Neural progenitor cell (in vitro differentiated cells): ENCODE data around the gene PRDM15. TPM values are rescaled to one million over a fixed set of nuclear protein-coding genes. Genes with fewer than 3 reads are reported as not detected.

ENCODE experiments used
- DNase-seq: peaks from one replicate; pipeline ENCODE4 v3.0.0-alpha.2; 2016; ENCODE audit warnings: low spot score
- H2AFZ ChIP-seq: fragments of 200-600 bp; sonication (generic); replicated peaks from 2 replicates; pipeline ENCODE4 v1.6.1; 2016; ENCODE audit warnings: antibody characterized with exemption
- H3F3A ChIP-seq: fragments of 200-600 bp; sonication (generic); 2 replicates; pipeline ENCODE4 v1.6.1; 2016; ENCODE audit warnings: antibody characterized with exemption, low read depth
- H3K27ac ChIP-seq: fragments of 200-600 bp; sonication (generic); 2 replicates; pipeline ENCODE4 v1.5.1; 2016; ENCODE audit warnings: mild to moderate bottlenecking
- H3K27me3 ChIP-seq: fragments of 200-600 bp; sonication (generic); 2 replicates; pipeline ENCODE4 v1.6.1; 2016; ENCODE audit warnings: mild to moderate bottlenecking, moderate library complexity
- H3K36me3 ChIP-seq: fragments of 200-600 bp; sonication (generic); 2 replicates; pipeline ENCODE4 v1.5.1; 2016
- H3K4me1 ChIP-seq: fragments of 200-600 bp; sonication (generic); 2 replicates; pipeline ENCODE4 v1.6.1; 2016; ENCODE audit warnings: mixed run types
- H3K4me2 ChIP-seq: fragments of 200-600 bp; sonication (generic); 2 replicates; pipeline ENCODE4 v1.6.1; 2016
- H3K4me3 ChIP-seq: fragments of 200-600 bp; sonication (generic); 2 replicates; pipeline ENCODE4 v1.5.1; 2016
- H3K79me2 ChIP-seq: fragments of 200-600 bp; sonication (generic); 2 replicates; pipeline ENCODE4 v1.6.1; 2016; ENCODE audit warnings: low read depth
- H3K9ac ChIP-seq: fragments of 200-600 bp; sonication (generic); 2 replicates; pipeline ENCODE4 v1.6.1; 2016
- H3K9me3 ChIP-seq: fragments of 200-600 bp; sonication (generic); 2 replicates; pipeline ENCODE4 v1.5.1; 2016; ENCODE audit warnings: low read depth
- H4K20me1 ChIP-seq: fragments of 200-600 bp; sonication (generic); 2 replicates; pipeline ENCODE4 v1.6.1; 2016; ENCODE audit warnings: low read depth
- H3K27ac Mint-ChIP-seq: 3 replicates; pipeline ENCODE4 v1.8.0; 2021; ENCODE audit warnings: mixed read lengths
- H3K27me3 Mint-ChIP-seq: 2 replicates; pipeline ENCODE4 v1.8.0; 2022; ENCODE audit warnings: low read depth, mild to moderate bottlenecking, inconsistent platforms, moderate library complexity, mixed read lengths; ENCODE audit not compliant: insufficient read depth
- H3K36me3 Mint-ChIP-seq: 3 replicates; pipeline ENCODE4 v1.8.0; 2021; ENCODE audit warnings: mixed read lengths
- H3K4me1 Mint-ChIP-seq: 3 replicates; pipeline ENCODE4 v1.8.0; 2021; ENCODE audit warnings: mixed read lengths
- H3K4me3 Mint-ChIP-seq: 3 replicates; pipeline ENCODE4 v1.8.0; 2021; ENCODE audit warnings: mild to moderate bottlenecking, moderate library complexity, mixed read lengths
- H3K9me3 Mint-ChIP-seq: 3 replicates; pipeline ENCODE4 v1.8.0; 2020; ENCODE audit warnings: mixed read lengths
- CTCF ChIP-seq: fragments of 200-600 bp; sonication (generic); IDR thresholded peaks from 2 replicates; pipeline ENCODE4 v1.5.1; 2017; ENCODE audit warnings: antibody characterized with exemption, mild to moderate bottlenecking
- EZH2 ChIP-seq: fragments of 200-600 bp; sonication (generic); IDR thresholded peaks from 2 replicates; pipeline ENCODE4 v1.6.1; 2017; ENCODE audit warnings: antibody characterized with exemption, mild to moderate bottlenecking, moderate library complexity
- EZH2phosphoT487 ChIP-seq: fragments of 200-600 bp; sonication (generic); IDR thresholded peaks from 2 replicates; pipeline ENCODE4 v1.6.1; 2017; ENCODE audit warnings: antibody characterized with exemption
- total RNA-seq: library from RNA; depleted of rRNA; stranded (reverse); fragments of >200 nt; gene quantifications from 2 replicates; pipeline ENCODE4 v1.2.3, GENCODE V29; 2015; ENCODE audit warnings: low replicate concordance

Gene PRDM15
- total RNA-seq, 1 donor from 2014 or later = 9.0 TPM

- H3K27me3 Mint-ChIP-seq = peaks cover 12% of the 10 kb centered on the region
These were observed 70.3 kb downstream of the PRDM15 start for GRCh38 chr21:41808846-41809245.

GRCh38 chr21:41808094-41808493, 71.0 kb downstream of the PRDM15 start:
- Histone ChIP-seq H3K36me3 (no peaks in the 10 kb centered on the region), H3K4me2 (no peak overlapping the region), H3K27me3 (no peaks in the 10 kb centered on the region), H3K27ac (no peak overlapping the region), H3K4me3 (no peak overlapping the region), H2AFZ (no peak overlapping the region), H3K79me2 (no peaks in the 10 kb centered on the region), H3K4me1 (no peaks in the 10 kb centered on the region), H3K9ac (no peak overlapping the region), H3F3A (no peaks in the 10 kb centered on the region), H3K9me3 (no peaks in the 10 kb centered on the region), H4K20me1 (no peaks in the 10 kb centered on the region)
- Mint-ChIP-seq H3K9me3 (peaks cover 2% of the 10 kb centered on the region), H3K27me3 (peaks cover 12% of the 10 kb centered on the region), H3K4me1 (peaks cover 19% of the 10 kb centered on the region), H3K27ac (no peak overlapping the region), H3K4me3 (no peak overlapping the region), H3K36me3 (peaks cover 25% of the 10 kb centered on the region)
- no peak for DNase-seq
- TF ChIP-seq EZH2 = no peak
- TF ChIP-seq EZH2phosphoT487 = no peak
- no peak for TF ChIP-seq CTCF

More at GRCh38 chr21:41808846-41809245, 70.3 kb downstream of the PRDM15 start:
- no peaks in the 10 kb centered on the region for H3K9me3 ChIP-seq
- no peaks in the 10 kb centered on the region for H3K27me3 ChIP-seq
- Mint-ChIP-seq H3K36me3 (peaks cover 25% of the 10 kb centered on the region), H3K4me1 (peaks cover 20% of the 10 kb centered on the region), H3K27ac (no peak overlapping the region), H3K4me3 (no peak overlapping the region), H3K9me3 (peaks cover 2% of the 10 kb centered on the region)
- H3K27ac ChIP-seq = no peak overlapping the region
- H4K20me1 ChIP-seq = no peaks in the 10 kb centered on the region
- H3K79me2 ChIP-seq = no peaks in the 10 kb centered on the region
- no peak overlapping the region for H2AFZ ChIP-seq
- H3K36me3 ChIP-seq = no peaks in the 10 kb centered on the region
- no peak overlapping the region for H3K4me3 ChIP-seq
- no peaks in the 10 kb centered on the region for H3K4me1 ChIP-seq
- no peak overlapping the region for H3K9ac ChIP-seq
- H3K4me2 ChIP-seq = no peak overlapping the region
- H3F3A ChIP-seq = no peaks in the 10 kb centered on the region
- TF ChIP-seq CTCF (no peak), EZH2 (no peak), EZH2phosphoT487 (no peak)
- no peak for DNase-seq

- Histone ChIP-seq H3K4me2 (no peak overlapping the region), H3K36me3 (no peaks in the 10 kb centered on the region), H2AFZ (no peak overlapping the region), H3F3A (no peaks in the 10 kb centered on the region), H4K20me1 (no peaks in the 10 kb centered on the region), H3K4me1 (no peaks in the 10 kb centered on the region), H3K9me3 (no peaks in the 10 kb centered on the region), H3K9ac (no peak overlapping the region), H3K27ac (no peak overlapping the region), H3K27me3 (no peaks in the 10 kb centered on the region), H3K4me3 (no peak overlapping the region), H3K79me2 (no peaks in the 10 kb centered on the region)
- H3K36me3 Mint-ChIP-seq = peaks cover 19% of the 10 kb centered on the region
- H3K4me3 Mint-ChIP-seq = no peak overlapping the region
- TF ChIP-seq EZH2phosphoT487 (no peak), CTCF (no peak), EZH2 (no peak)
- H3K27me3 Mint-ChIP-seq = peaks cover 12% of the 10 kb centered on the region
- no peak overlapping the region for H3K27ac Mint-ChIP-seq
- H3K4me1 Mint-ChIP-seq = peaks cover 6% of the 10 kb centered on the region
- peaks cover 2% of the 10 kb centered on the region for H3K9me3 Mint-ChIP-seq
- no peak for DNase-seq
These were observed 72.4 kb downstream of the PRDM15 start for GRCh38 chr21:41806773-41807172.
